HG03565 (cell line): ENCODE data around the gene TRABD2B.

ENCODE experiments used
- ATAC-seq: cut with Tn5 transposase; IDR thresholded peaks from one replicate; pipeline ENCODE4 v1.9.1; 2021; ENCODE audit warnings: mild to moderate bottlenecking, moderate library complexity; ENCODE audit not compliant: unreplicated experiment

The TRABD2B gene

GRCh38 chr1:47914218-47914938, 82.8 kb downstream of the TRABD2B start:
- ATAC-seq = no peak

GRCh38 chr1:47913225-47913823, 83.9 kb downstream of the TRABD2B start:
- no peak for ATAC-seq

- no peak for ATAC-seq
Observed at GRCh38 chr1:47912756-47913155, 84.4 kb downstream of the TRABD2B start.

GRCh38 chr1:47911892-47912291, 85.3 kb downstream of the TRABD2B start:
- no peak for ATAC-seq

GRCh38 chr1:47911424-47911823, 85.8 kb downstream of the TRABD2B start:
- ATAC-seq = no peak

- no peak for ATAC-seq
Observed at GRCh38 chr1:47908258-47908657, 88.9 kb downstream of the TRABD2B start.

GRCh38 chr1:47907177-47907528, 90.0 kb downstream of the TRABD2B start:
- ATAC-seq = no peak

- ATAC-seq = no peak
Observed at GRCh38 chr1:47906527-47907176, 90.5 kb downstream of the TRABD2B start.

- no peak for ATAC-seq
Observed at GRCh38 chr1:47906009-47906432, 91.2 kb downstream of the TRABD2B start.

GRCh38 chr1:47903723-47904122, 93.5 kb downstream of the TRABD2B start:
- ATAC-seq = no peak

GRCh38 chr1:47901001-47901575, 96.1 kb downstream of the TRABD2B start:
- no peak for ATAC-seq

- no peak for ATAC-seq
Observed at GRCh38 chr1:47898133-47898845, 98.9 kb downstream of the TRABD2B start.

- no peak for ATAC-seq
Observed at GRCh38 chr1:47895279-47896125, 101.7 kb downstream of the TRABD2B start.

- ATAC-seq = no peak
Observed at GRCh38 chr1:47894410-47895278, 102.5 kb downstream of the TRABD2B start.

GRCh38 chr1:47893412-47893811, 103.8 kb downstream of the TRABD2B start:
- no peak for ATAC-seq

- no peak for ATAC-seq
Observed at GRCh38 chr1:47890779-47891178, 106.4 kb downstream of the TRABD2B start.

GRCh38 chr1:47888294-47888629, 108.9 kb downstream of the TRABD2B start:
- no peak for ATAC-seq

- ATAC-seq = no peak
Observed at GRCh38 chr1:47887475-47888293, 109.5 kb downstream of the TRABD2B start.

- no peak for ATAC-seq
Observed at GRCh38 chr1:47887060-47887459, 110.1 kb downstream of the TRABD2B start.
